Mucosa of gallbladder (tissue), 1 donor: ENCODE measurements around the gene RPL13. TPM values are rescaled to one million over a fixed set of nuclear protein-coding genes. Genes with fewer than 3 reads are reported as not detected.

Experiments
- DNase-seq: peaks from one replicate; pipeline ENCODE4 v3.0.0-alpha.2; 2020; ENCODE audit warnings: low spot score
- total RNA-seq: library from RNA; stranded (reverse); gene quantifications from one replicate; pipeline ENCODE4 v1.2.1, GENCODE V29; 2021
- donor health status: DM: no; HTN: no; CAD: no.

The RPL13 gene
- total RNA-seq: 1,696 TPM

DNA sequence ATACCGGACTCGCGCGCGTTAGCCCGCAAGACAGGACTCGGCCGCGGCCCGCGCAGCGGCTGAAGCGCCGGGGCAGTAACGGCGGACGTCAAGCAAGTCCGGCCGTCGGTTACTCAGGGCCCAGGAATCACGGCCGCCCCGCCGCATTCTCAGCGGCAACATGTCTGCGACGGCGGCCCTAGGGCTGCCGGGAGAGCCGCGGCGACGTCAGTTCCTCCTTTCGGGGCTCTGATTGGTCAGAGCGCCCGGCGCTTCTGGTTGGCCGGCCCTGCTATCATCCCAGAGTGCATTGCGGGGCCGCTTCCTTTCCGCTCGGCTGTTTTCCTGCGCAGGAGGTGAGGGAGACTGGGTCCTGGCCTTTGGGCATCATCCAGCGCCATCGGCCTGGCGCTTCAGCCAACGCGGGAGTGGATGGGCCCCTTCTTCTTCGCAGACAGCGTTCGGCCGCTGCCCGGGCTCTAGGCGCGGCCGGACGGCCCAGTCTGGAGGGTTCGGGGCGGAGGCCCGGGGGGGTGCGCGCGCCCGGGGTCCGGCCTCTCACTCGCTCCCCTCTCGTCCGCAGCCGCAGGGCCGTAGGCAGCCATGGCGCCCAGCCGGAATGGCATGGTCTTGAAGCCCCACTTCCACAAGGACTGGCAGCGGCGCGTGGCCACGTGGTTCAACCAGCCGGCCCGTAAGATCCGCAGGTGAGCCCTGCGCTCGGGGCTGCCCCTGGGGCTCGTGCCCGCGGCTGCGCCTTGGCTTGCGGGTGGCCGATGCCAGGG lies at the start of gene RPL13:
Gene RPL13 (plus strand): TSS at position 305 of the 764 bp plus-strand sequence. CDS start 278 bp downstream, at position 583.
- DNase-seq: peak; percentile 96

DNA sequence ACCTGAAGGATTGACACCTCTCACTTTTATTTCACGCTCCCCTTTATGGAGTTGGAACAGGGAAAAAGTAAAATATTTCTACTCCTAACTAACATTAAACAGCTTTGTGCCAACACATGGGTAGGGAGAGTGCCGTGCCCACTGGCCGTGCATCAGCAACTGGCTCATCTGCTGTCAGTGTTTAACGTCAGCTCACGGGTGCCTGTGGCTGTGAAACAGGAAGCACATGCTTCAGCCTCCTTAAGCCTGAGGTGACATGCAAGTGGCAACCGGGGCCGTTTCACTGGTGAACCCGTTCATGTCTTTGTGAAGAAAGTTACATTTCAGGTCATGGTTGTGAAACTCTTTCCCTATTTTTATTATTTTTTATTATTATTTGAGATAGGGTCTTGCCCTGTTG lies 49.1 kb upstream of the RPL13 start:
- no peak for DNase-seq

DNA sequence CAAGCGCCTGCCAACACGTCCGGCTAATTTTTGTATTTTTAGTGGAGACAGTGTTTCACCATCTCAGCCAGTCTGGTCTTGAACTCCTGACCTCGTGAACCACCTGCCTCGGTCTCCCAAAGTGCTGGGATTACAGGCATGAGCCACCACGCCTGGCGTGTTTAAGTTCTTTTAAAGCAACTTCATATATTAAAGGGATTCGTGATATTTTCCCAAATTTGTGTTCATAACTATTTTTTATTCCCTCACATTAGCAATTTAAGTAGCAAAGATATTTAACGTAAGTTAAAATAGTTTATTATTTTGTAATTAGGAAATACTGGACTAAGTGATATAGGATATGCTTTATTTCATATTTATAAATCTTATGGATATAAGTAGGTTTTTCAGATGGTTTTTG lies 48.0 kb upstream of the RPL13 start:
- DNase-seq: no peak

DNA sequence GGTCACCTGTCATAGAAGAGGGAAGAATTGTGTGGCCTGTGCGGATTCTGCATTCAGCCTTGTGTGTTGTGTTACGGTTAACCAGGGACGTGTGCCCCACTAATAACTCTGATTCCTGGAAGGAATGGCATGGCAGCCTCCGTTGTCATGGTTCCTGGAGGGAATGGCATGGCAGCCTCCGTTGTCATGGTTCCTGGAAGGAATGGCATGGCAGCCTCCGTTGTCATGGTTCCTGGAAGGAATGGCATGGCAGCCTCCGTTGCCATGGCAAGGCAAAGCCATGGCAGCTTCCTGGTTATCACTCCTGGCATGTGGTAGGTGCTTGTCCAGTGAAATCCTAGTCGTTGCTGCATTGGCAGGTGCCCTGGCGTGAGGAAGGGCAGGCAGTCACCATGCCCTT lies 43.4 kb upstream of the RPL13 start:
- DNase-seq: no peak

DNA sequence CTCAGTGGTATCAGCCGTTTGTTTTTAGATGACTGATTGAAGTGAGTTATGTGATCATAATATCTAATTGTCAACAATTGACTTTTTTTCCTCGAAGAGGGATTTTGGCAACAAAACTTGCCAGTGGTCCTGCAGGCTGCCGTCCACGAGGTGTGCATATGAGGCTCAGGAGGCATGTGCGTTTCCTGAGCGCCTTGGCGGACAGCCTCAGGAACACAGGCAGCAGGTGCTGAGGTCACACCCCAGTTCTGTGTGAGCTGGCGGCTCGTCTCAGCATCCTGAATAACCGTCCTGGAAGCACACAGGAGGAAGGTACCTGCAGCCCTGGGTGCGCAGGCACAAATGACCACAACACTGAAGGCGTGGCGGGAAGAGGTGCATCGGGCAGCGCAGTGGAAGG lies 40.6 kb upstream of the RPL13 start:
- no peak for DNase-seq

DNA sequence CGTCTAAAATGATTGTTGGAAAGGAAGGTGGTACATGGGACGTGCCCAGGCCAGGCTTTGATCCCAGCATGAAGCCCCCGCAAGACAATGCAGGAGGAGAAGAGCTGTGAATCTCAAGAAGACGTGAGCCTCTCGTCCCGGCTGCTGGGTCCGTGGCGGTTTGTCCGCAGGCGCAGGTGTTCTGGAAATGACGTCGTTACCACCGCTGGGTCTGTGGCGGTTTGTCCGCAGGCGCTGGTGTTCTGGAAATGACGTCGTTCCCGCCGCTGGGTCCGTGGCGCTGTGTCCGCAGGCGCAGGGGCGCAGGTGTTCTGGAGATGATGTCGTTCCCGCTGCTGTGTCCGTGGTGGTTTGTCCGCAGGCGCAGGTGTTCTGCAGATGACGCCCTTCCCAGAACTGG lies 38.2 kb upstream of the RPL13 start:
- no peak for DNase-seq

DNA sequence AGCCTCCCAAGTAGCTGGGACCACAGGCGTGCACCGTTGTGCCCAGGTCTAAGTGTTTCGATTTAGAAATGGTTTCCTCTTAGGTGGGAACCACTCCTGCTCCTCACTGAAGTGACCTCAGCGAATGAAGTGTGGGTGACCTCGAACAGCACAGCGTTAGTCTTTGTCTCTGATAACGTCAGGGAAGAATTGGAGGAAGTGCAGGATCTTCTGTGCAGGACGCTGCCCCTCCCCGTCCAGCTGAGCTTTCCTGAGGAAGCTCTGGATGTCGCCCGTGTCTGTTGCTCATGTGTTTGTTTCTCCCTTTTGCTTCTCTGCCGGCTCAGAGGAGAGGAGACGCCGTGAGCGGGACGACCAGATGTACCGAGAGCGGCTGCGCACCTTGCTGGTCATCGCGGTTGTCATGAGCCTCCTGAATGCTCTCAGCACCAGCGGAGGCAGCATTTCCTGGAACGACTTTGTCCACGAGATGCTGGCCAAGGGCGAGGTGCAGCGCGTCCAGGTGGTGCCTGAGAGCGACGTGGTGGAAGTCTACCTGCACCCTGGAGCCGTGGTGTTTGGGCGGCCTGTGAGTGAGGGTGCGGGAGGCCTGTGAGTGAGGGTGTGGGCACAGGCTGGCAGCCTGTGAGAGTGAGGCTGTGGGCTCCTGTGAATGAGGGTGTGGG lies 36.7 kb upstream of the RPL13 start:
- DNase-seq: no peak

DNA sequence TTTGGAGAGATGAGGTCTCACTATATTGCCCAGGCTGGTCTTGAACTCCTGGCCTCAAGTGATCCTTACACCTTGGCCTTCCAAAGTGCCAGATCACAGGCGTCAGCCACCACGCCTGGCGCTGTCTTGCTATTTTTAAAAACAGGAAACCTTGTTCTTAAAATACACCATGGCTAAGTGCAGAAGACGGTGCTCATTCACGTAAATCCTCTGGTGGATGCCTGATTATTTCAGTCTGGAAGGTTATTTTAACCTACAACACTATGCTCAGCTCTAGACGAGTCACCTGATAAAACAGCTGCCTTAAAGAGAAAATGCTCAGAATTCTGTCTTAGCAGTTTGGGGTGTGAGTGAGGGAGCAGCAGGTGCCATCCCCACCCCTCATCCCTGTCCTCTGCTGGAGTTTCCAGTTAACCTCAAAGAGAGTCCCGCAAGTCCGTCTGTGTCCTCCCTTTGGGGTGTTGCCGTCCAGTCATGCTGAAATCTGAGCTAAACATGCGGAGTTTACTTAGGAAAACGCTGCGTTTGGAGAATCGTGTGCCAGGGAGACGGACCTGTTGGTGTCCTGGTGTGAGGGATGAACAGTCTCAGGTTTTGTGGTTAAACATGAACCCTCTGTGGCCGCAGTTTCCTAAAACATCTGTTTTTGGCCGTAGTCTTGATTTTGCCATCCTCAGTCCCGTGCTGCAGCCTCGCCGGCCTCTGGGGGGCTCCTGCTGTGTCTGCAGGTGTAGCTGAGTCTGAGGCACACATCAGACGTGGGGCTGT lies 35.2 kb upstream of the RPL13 start:
- DNase-seq: no peak

DNA sequence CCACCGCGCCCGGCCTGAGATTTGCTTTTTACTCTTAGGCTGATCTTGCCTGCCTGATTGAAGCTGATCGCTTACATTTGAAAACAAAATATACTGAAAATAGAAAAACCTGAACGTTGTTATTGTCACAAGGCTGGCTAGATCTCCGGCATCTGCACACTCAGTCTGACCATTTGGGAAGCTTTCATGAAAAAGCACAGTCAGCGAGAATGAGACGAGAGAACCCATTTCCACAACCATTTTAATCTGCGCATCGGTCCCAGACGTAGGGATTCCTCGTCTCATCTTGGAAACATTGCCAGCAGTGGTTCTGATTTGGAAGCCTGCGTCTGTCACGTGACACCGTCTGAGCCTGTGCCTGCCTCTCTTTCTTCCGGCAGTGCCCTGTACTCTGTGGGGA lies 31.4 kb upstream of the RPL13 start:
- DNase-seq: no peak

DNA sequence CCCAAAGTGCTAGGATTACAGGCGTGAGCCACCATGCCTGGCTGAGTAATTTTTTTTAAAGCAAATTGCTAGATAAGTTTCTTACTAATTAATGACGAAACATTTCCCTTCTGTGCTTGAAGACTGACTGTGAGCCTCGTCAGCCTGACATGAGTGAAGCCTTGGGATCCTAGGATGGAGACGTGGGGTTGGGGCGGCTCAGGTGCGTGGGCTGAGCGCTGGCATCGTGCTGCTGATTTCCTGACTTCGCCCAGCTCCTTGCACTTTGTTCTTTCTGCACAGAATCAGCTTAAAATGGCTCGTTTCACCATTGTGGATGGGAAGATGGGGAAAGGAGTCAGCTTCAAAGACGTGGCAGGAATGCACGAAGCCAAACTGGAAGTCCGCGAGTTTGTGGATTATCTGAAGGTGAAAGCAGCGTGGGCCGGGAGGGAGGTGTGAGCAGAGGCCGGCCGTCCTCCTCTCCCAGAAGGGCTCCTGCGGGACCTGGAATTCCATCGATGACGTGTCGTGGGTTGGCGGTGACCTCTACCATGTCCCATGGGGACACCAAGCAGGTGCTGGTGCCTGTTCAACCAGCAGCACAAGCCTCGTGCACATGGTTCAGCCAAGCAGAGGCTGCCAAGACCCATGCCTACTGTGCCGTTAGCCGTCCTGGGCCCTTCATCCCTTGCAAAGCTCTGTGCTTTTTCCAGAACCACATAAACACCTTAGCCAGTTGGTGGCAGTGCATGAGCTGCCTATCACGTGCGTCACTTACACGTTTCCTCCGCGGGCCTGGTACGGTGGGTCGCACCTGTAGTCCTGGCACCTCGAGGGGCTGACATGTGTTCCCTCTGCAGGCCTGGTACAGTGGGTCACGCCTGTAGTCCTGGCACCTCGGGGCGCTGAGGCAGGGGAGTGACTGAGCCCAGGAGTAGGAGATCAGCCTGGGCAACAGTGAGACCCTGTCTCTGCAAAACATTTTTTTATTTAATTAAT lies 29.8 kb upstream of the RPL13 start:
- DNase-seq: no peak

DNA sequence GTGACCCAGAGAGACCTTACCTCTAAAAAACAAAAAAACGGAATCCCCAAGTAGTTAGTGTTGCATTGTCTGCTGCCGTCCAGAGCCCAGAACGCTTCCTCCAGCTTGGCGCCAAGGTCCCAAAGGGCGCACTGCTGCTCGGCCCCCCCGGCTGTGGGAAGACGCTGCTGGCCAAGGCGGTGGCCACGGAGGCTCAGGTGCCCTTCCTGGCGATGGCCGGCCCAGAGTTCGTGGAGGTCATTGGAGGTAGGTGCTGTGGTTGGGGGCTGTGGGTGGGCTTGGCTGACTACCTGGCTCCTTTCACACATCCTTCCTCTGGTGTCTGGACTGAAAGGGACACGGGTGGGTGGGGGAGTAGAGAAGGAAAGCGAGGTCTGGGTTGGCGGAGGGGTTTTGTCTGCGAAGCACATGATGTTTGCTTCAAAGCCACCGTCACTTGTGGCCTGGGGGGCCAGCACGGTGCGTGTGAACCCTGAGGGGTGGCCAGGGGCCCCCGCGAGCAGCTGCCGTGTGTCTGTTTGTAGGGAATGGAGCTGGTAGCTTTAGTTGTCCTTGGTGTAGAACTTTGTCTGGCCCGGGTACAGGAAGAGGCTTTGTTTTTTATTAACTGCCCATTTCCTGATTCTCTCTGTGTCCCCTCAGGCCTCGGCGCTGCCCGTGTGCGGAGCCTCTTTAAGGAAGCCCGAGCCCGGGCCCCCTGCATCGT lies 28.5 kb upstream of the RPL13 start:
- no peak for DNase-seq

DNA sequence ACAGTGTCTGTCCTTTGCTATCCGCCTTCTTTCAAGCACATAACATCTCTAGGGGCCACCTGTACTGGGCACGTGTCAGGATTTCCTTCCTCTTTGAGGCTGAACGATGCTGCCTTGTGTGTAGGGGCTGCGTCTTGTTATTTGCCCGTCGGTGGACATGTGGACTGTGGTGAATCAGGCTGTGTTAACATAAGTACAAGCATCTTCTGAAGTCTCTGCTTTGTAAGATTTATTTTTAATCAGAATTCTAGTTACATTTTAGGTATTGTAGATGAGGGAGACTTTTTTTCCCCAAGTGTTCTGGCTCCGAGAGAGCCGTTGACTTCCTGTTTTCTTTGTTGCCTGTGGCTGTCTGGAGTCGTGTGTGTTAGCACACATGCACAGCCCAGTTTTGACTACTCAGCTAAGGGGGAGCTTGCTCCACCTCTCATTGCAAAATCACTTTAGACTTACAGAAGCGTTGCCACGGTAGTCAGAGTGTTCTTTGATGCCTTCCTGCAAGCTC lies 26.2 kb upstream of the RPL13 start:
- peak; percentile 38 for DNase-seq

DNA sequence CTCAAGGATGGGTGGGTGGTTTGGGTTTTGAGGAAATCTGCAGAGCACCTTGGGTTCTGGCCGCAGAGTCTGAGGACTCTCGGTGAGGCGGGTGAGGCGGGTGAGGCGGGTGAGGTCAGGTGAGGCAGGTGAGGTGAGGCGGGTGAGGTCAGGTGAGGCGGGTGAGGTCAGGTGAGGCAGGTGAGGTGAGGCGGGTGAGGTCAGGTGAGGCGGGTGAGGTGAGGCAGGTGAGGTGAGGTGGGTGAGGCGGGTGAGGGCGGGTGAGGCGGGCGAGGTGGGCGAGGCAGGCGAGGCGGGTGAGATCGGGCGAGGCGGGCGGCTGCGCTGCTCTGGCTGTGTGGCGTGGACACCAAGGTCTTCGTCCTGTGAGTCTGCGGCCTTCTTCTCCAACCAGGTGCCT lies 24.1 kb upstream of the RPL13 start:
- DNase-seq: no peak

DNA sequence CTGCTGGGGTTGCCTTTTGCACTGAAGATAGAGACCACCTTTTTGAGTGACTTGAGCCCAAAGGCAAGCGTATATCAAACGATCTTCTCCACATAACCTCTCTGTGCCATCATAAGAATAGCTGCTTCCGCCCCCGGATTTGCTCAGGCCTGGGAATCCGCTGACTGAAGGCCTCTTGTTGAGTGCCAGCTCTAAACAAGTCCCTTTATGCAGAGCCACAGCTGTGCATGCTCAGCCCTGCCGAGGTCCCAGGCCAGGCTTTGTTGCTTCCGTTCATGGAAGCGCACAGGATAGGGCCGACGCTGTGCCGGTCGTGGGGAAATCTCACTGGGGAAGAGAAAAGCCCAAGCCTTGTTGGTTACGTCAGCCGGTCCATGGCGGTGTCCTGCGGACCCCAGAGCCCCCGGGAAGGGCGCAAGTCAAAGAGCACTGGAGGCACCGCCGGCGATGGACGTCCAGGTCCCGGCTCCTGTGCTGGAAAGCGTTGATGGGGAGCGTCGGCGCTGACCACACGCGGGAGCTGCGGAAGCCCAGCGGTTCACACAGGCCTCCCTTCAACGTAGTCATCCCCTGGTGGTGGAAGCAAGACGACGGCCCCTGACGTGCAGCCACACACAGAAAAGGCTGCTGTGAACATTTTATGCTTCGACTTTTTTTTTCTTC lies 23.5 kb upstream of the RPL13 start:
- DNase-seq: no peak

DNA sequence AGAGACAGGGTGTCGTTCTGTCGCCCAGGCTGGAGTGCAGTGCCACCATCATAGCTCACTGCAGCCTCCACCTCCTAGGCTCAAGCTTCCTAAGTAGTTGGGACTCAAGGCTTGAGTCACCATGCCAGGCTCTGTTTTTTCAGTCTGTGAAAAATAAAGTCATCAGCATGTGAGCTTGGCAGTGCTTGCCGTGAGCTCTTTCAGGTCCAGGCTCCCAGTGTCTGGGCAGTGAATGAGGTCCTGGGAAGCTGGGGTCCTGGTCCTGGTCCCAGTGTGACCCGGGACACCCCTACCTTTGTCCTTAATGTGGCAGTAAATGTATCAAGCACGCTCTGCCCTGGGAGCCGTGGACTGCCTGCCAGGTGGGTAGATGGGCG lies 22.9 kb upstream of the RPL13 start:
- DNase-seq: no peak

DNA sequence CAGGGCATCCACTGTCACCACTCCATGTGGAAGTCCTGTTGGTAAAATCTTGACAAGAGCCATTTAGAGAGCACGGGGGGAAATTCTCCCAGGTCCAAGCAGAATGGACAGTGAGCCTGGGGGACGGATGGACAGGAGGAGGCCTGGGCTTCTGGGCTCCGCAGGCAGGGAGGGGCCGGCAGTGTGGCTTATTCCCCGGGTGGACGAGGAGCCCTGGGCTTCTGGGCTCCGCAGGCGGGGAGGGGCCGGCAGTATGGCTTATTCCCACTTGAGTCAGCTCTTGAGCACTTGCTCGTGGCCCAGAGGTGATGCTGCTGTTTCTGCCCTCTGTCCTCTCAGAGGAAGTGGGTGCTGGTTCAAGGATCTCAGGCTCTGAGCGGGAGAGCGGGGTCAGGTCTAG lies 22.2 kb upstream of the RPL13 start:
- DNase-seq: no peak

DNA sequence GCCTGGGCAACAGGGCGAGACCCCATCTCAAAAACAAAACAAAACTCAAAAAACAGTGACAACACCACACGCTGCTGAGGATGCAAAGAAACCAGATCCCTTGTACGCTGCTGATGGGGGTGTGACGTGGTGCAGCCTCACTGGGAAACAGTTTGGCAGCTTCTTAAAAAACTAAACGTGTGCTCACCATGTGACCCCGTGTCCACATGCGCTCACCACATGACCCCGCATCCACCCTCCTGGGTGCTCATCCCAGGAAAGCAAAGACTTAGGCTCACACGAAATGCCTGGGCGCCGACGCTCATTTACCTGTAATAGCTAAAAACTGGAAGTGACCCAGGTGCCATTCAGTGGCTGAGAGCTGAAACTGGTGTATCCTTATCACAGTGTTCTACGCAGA lies 19.9 kb upstream of the RPL13 start:
- no peak for DNase-seq

DNA sequence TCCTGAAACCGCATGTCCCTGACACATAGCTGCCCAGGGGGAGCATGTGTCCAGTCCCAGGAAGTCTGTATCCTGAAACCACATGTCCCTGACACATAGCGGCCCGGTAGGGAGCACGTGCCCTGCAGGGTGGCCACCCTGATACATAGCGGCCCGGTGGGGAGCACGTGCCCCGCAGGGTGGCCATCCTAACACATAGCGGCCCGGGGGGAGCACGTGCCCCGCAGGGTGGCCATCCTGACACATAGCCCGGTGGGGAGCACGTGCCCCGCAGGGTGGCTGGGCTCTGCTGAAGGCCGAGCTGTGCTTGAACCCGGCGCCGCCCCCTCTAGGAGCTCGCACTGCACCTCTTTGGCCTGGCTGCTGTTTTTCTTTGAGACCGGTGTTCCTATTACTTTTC lies 18.7 kb upstream of the RPL13 start:
- DNase-seq: no peak

DNA sequence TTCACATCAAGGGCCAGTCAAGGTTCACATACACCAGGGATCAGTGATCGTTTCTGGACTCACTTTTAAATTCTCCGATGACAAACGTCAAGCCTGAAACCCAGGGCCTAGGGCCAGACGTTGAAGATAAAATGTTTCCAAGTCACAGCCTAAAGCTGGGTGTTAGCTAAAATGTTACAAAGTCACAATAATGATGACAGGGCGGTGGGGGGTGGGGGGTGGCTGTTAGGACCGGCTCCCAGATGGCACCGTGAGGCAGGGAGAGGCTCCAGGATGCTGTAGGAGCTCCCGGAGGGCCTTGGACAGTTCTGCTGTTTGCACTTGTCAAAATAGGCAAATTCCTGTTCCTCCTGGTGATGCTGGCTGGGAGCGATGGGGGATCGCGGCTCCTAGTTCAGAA lies 16.4 kb upstream of the RPL13 start:
- DNase-seq: no peak

DNA sequence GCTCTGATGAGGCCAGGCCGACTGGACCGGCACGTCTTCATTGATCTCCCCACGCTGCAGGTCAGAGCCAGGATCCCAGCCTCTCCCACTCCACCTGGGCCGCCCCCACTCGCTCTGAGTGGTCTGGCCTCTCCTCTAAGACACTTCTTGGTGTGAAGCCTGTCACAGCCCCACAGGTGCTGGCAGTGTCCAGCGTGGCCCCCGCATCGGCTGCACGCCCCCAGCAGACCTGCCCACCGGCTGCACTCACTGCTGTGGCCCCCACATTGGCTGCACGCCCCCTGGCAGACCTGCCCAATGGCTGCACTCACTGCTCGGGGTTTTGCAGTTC lies 15.8 kb upstream of the RPL13 start:
- no peak for DNase-seq
